ENCODE measurements around the gene CRIP2.

Gene CRIP2

DNA sequence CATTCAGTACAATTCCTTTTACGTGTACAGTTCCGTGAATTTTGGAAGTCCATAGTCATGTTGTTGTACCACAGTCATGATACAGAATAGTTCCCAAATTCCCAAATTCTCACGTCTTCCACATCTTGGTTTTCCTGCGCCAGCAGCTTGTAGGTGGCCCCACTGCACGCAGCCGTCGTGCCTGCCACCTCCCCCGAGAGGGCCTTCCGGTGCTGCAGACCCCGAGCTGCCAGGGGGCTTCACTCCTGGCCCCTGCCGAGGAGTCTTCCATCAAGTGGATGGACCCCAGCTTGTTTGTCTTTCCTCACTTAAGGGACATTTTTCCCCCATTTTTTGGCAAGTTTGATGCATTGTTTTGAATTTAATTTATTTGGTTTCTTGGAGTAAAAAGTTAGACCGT lies 38.2 kb upstream of the CRIP2 start:
- Histone ChIP-seq H3K27ac (ENCODE audit: low read depth, low read length) (no peak overlapping the region), H3K79me2 (ENCODE audit: control insufficient read depth, insufficient read depth, low read length) (peaks cover 54% of the 10 kb centered on the region), H3K27me3 (ENCODE audit: insufficient read depth, low read length, poor library complexity) (no peaks in the 10 kb centered on the region), H4K5ac (ENCODE audit: low read length) (no peak overlapping the region), H2BK15ac (replicated peaks; ENCODE audit: low read depth) (no peak overlapping the region), H3K4me3 (ENCODE audit: low read length) (no peak overlapping the region), H3K56ac (ENCODE audit: low read length) (no peak overlapping the region), H2BK120ac (ENCODE audit: low read depth, low read length) (no peak overlapping the region), H2AK5ac (ENCODE audit: low read length) (no peak overlapping the region), H3K4ac (ENCODE audit: low read depth, low read length) (no peak overlapping the region), H3K4me1 (ENCODE audit: control insufficient read depth, low read depth, low read length) (no peaks in the 10 kb centered on the region), H3K79me1 (ENCODE audit: low read length) (peaks cover 50% of the 10 kb centered on the region), H2BK5ac (ENCODE audit: low read length) (no peak overlapping the region), H4K8ac (ENCODE audit: low read depth, low read length) (no peak overlapping the region), H3K23ac (ENCODE audit: low read length) (no peak overlapping the region), H3K18ac (ENCODE audit: low read length) (no peak overlapping the region), H3K9ac (ENCODE audit: low read length) (no peak overlapping the region), H3K36me3 (ENCODE audit: control insufficient read depth, insufficient read depth, low read length) (no peaks in the 10 kb centered on the region), H3K4me2 (ENCODE audit: low read length) (no peak overlapping the region)
- no peak for DNase-seq
- no CpG with 5 or more reads among the region's 12 CpGs for WGBS (ENCODE audit: extremely low coverage, insufficient coverage, low lambda C conversion rate)

DNA sequence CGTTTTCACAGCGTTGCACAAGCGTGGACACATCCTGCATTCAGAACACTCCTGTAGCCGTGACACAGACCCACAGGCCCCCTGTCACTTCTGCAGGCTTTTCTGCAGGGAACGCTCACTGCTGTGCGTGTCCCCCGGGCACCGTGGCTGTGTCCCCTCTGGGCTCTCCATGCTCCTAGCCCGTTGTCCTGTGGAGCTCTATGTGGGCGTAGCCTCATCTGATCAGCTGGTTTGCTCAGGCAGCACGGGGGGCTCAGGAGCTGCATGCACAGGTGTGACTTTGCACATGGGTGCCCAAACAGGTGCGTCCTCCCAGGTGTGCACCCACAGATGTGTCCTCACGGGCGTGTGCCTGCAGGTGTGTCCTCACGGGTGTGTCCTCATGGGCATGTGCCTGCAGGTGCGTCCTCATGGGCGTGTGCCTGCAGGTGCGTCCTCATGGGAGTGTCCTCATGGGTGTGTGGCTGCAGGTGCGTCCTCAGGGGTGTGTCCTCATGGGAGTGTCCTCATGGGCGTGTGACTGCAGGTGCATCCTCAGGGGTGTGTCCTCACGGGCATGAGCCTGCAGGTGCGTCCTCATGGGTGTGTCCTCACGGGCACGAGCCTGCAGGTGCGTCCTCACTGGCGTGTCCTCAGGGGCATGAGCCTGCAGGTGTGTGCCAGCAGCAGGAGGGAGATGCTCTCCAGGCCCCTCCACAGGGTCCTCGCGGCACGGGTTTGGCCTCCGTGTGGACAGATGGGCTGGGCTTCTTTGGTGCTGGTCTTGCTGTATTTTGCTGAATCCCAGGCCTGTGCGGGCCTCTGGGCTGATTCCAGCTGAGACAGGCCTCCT lies 37.5 kb upstream of the CRIP2 start:
- no CpG with 5 or more reads among the region's 31 CpGs for WGBS (ENCODE audit: extremely low coverage, insufficient coverage, low lambda C conversion rate)
- Histone ChIP-seq H3K18ac (ENCODE audit: low read length) (no peak overlapping the region), H3K79me1 (ENCODE audit: low read length) (peaks cover 48% of the 10 kb centered on the region), H3K56ac (ENCODE audit: low read length) (no peak overlapping the region), H3K4ac (ENCODE audit: low read depth, low read length) (no peak overlapping the region), H2BK5ac (ENCODE audit: low read length) (no peak overlapping the region), H2AK5ac (ENCODE audit: low read length) (no peak overlapping the region), H3K27ac (ENCODE audit: low read depth, low read length) (no peak overlapping the region), H3K4me1 (ENCODE audit: control insufficient read depth, low read depth, low read length) (no peaks in the 10 kb centered on the region), H2BK120ac (ENCODE audit: low read depth, low read length) (no peak overlapping the region), H4K5ac (ENCODE audit: low read length) (no peak overlapping the region), H3K4me3 (ENCODE audit: low read length) (no peak overlapping the region), H3K27me3 (ENCODE audit: insufficient read depth, low read length, poor library complexity) (no peaks in the 10 kb centered on the region), H3K36me3 (ENCODE audit: control insufficient read depth, insufficient read depth, low read length) (no peaks in the 10 kb centered on the region), H3K79me2 (ENCODE audit: control insufficient read depth, insufficient read depth, low read length) (peaks cover 53% of the 10 kb centered on the region), H4K8ac (ENCODE audit: low read depth, low read length) (no peak overlapping the region), H2BK15ac (replicated peaks; ENCODE audit: low read depth) (no peak overlapping the region), H3K9ac (ENCODE audit: low read length) (no peak overlapping the region), H3K23ac (ENCODE audit: low read length) (no peak overlapping the region), H3K4me2 (ENCODE audit: low read length) (no peak overlapping the region)
- DNase-seq: no peak

DNA sequence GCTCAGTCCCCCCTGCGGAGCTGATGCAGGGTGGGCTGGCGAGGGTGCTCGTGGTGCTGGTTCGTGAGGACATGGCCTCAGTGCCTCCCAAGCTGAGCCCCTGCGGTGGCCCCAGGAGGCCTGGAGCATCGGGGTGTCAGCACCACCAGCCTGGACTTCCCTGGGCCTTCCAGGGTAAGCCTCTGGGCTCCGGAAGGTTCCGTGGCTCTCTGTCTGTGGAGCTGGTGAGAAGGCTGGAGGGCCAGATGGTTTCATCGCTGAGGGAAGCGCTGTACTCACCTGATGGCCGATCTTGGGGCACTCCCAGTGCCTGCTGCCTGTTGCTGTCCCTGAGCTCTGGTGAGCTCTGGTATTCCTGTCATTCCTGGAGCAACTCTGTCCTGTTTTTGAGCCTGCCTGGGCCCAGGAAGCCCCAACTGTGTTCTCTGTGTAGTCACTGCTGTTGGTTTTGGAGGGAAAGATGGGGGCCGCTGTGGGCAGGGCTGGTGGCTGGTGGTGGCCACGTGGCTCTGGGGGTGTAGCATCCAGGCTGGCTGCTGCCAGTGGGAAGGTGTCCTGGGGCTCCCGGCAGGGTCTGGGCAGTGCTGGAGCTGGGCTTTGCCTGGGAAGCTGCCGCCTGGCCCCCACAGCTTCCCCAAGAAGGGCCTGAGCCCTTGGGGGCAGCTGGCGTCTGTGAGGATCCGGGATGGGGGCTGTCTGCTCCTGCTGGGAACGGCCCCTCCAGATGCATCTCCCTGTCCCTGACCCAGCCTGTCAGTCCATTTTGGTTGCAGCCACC lies 36.7 kb upstream of the CRIP2 start:
- Histone ChIP-seq H4K5ac (ENCODE audit: low read length) (no peak overlapping the region), H3K27ac (ENCODE audit: low read depth, low read length) (no peak overlapping the region), H2AK5ac (ENCODE audit: low read length) (no peak overlapping the region), H3K18ac (ENCODE audit: low read length) (no peak overlapping the region), H3K56ac (ENCODE audit: low read length) (no peak overlapping the region), H3K36me3 (ENCODE audit: control insufficient read depth, insufficient read depth, low read length) (no peaks in the 10 kb centered on the region), H2BK15ac (replicated peaks; ENCODE audit: low read depth) (no peak overlapping the region), H4K8ac (ENCODE audit: low read depth, low read length) (no peak overlapping the region), H2BK120ac (ENCODE audit: low read depth, low read length) (no peak overlapping the region), H2BK5ac (ENCODE audit: low read length) (no peak overlapping the region), H3K79me1 (ENCODE audit: low read length) (peaks cover 43% of the 10 kb centered on the region), H3K27me3 (ENCODE audit: insufficient read depth, low read length, poor library complexity) (no peaks in the 10 kb centered on the region), H3K23ac (ENCODE audit: low read length) (no peak overlapping the region), H3K4me3 (ENCODE audit: low read length) (no peak overlapping the region), H3K79me2 (ENCODE audit: control insufficient read depth, insufficient read depth, low read length) (peaks cover 47% of the 10 kb centered on the region), H3K9ac (ENCODE audit: low read length) (no peak overlapping the region), H3K4ac (ENCODE audit: low read depth, low read length) (no peak overlapping the region), H3K4me1 (ENCODE audit: control insufficient read depth, low read depth, low read length) (no peaks in the 10 kb centered on the region), H3K4me2 (ENCODE audit: low read length) (no peak overlapping the region)
- WGBS (ENCODE audit: extremely low coverage, insufficient coverage, low lambda C conversion rate): no CpG with 5 or more reads among the region's 18 CpGs
- no peak for DNase-seq

DNA sequence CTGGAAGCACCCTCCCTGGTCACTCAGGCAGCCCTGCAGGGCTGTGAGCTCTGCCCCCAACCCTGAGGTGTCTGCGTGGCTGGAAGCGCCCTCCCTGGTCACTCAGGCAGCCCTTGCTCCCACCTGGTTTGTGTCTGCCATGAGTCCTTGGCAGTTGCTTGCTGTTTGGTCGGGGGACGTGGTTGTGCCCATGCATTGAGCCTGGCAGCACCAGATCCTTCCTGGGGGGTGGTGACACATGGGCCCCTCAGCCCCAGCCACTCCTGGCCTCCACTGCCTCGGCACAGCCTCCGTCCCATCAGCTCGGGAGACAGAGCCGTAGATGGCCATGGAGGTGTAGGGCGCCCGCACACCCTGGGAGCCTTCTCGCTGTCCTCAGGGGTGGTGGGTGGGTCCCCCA lies 35.4 kb upstream of the CRIP2 start:
- no peak overlapping the region for H2BK15ac ChIP-seq (replicated peaks; ENCODE audit: low read depth)
- no peak overlapping the region for H4K8ac ChIP-seq (ENCODE audit: low read depth, low read length)
- no peak overlapping the region for H3K4me2 ChIP-seq (ENCODE audit: low read length)
- H3K79me1 ChIP-seq (ENCODE audit: low read length): peaks cover 37% of the 10 kb centered on the region
- H3K4ac ChIP-seq (ENCODE audit: low read depth, low read length): no peak overlapping the region
- H3K18ac ChIP-seq (ENCODE audit: low read length): no peak overlapping the region
- no peaks in the 10 kb centered on the region for H3K27me3 ChIP-seq (ENCODE audit: insufficient read depth, low read length, poor library complexity)
- no peak overlapping the region for H2BK120ac ChIP-seq (ENCODE audit: low read depth, low read length)
- H3K36me3 ChIP-seq (ENCODE audit: control insufficient read depth, insufficient read depth, low read length): no peaks in the 10 kb centered on the region
- H3K4me3 ChIP-seq (ENCODE audit: low read length): no peak overlapping the region
- no peak overlapping the region for H2AK5ac ChIP-seq (ENCODE audit: low read length)
- H3K27ac ChIP-seq (ENCODE audit: low read depth, low read length): no peak overlapping the region
- no peak overlapping the region for H3K56ac ChIP-seq (ENCODE audit: low read length)
- no peak overlapping the region for H3K23ac ChIP-seq (ENCODE audit: low read length)
- H2BK5ac ChIP-seq (ENCODE audit: low read length): no peak overlapping the region
- H3K9ac ChIP-seq (ENCODE audit: low read length): no peak overlapping the region
- H4K5ac ChIP-seq (ENCODE audit: low read length): no peak overlapping the region
- no peak for DNase-seq
- peaks cover 37% of the 10 kb centered on the region for H3K79me2 ChIP-seq (ENCODE audit: control insufficient read depth, insufficient read depth, low read length)
- H3K4me1 ChIP-seq (ENCODE audit: control insufficient read depth, low read depth, low read length): no peaks in the 10 kb centered on the region
- no CpG with 5 or more reads among the region's 11 CpGs for WGBS (ENCODE audit: extremely low coverage, insufficient coverage, low lambda C conversion rate)

DNA sequence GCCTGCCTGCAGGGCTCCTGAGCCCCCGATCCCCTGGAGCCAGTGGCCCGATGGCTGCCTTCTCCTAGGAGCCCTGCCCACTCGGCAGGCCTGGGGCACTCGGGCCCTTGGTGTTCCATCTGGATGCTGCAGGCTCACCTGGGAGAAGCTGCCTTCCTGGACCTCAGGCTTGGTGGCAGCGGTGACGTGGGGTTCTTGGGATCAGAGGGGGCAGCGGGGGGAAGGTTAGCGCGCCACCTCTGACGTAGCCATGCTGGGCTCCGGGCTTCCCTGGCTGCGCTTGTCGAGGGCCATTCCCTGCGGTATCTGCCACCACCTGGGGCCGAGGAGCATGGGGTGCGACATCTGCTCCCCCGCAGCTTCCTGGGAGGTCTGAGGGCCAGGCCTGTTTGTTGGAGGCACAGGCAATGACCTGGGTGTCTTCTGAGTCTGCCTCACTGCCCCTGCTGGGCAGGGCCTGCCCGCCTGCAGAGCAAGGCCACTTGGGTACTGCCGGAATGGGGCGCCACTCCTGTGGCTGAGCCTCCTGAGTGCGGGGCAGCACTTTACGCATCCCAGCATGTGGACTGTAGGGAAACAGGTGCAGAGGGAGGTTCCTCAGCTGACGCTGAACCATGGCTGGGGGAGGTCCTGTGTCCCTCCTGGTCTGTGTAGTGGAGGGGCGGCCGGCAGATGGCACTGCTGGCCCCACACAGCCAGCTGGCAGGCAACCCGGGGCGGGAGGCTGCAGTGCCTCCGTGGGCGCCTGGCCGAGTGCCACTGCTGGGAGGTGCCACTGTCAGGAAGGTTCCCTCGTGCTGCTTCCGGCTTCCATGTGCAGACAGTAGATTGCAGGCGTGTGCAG lies 34.7 kb upstream of the CRIP2 start:
- Histone ChIP-seq H3K23ac (ENCODE audit: low read length) (no peak overlapping the region), H4K8ac (ENCODE audit: low read depth, low read length) (no peak overlapping the region), H3K79me1 (ENCODE audit: low read length) (peaks cover 35% of the 10 kb centered on the region), H2AK5ac (ENCODE audit: low read length) (no peak overlapping the region), H3K27me3 (ENCODE audit: insufficient read depth, low read length, poor library complexity) (no peaks in the 10 kb centered on the region), H3K79me2 (ENCODE audit: control insufficient read depth, insufficient read depth, low read length) (peaks cover 35% of the 10 kb centered on the region), H3K56ac (ENCODE audit: low read length) (no peak overlapping the region), H4K5ac (ENCODE audit: low read length) (no peak overlapping the region), H3K4me1 (ENCODE audit: control insufficient read depth, low read depth, low read length) (no peaks in the 10 kb centered on the region), H3K36me3 (ENCODE audit: control insufficient read depth, insufficient read depth, low read length) (no peaks in the 10 kb centered on the region), H2BK5ac (ENCODE audit: low read length) (no peak overlapping the region), H3K4me3 (ENCODE audit: low read length) (no peak overlapping the region), H2BK15ac (replicated peaks; ENCODE audit: low read depth) (no peak overlapping the region), H3K27ac (ENCODE audit: low read depth, low read length) (no peak overlapping the region), H2BK120ac (ENCODE audit: low read depth, low read length) (no peak overlapping the region), H3K4me2 (ENCODE audit: low read length) (no peak overlapping the region), H3K4ac (ENCODE audit: low read depth, low read length) (no peak overlapping the region), H3K9ac (ENCODE audit: low read length) (no peak overlapping the region), H3K18ac (ENCODE audit: low read length) (no peak overlapping the region)
- WGBS (ENCODE audit: extremely low coverage, insufficient coverage, low lambda C conversion rate): no CpG with 5 or more reads among the region's 33 CpGs
- no peak for DNase-seq

All from mesendoderm (in vitro differentiated cells).